Measurements from ENCODE around the gene SYNRG. TPM values are rescaled to one million over a fixed set of nuclear protein-coding genes. Genes with fewer than 3 reads are reported as not detected.
A peak's percentile ranks its signal among the peaks of the same experiment; 100 is the strongest.

The SYNRG gene
- total RNA-seq, 1 experiment from 2014 or later: 40.5 TPM

DNA sequence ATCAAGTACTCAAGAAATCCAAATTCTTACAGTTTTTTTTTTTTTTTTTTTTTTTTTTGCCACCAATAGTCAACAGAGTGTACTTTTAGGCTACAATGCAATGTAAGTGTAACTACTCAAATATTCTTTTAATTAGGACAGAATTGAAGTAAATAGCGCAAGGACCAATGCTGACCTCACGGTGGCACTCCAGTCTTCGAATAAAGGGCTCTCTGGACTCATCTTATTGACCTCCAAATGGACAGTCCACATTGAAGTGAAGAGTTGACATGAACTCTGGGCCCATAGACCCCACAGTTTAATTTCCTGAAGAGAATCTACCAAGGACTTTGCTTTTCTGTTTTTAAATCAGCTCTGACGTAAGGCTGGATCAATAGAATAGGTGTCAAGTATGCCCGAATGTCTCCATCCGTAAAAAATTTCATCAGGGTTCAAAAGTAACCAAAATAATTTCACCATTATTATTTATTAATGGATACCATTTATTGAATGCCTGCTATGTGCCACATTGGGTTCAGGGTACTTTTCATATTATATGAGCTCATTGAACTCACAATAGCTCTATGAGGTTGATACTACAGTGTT is 41.3 kb upstream of the SYNRG start:
- CTCF ChIA-PET: interaction anchor here (0.6 to 2.7 kb wide), 14 partner anchors 12 to 927 kb away, joined by 3 to 17 read pairs (median 4); partner anchors contain the start of gene HNF1B

GRCh38 chr17:37648555-37648954 is 39.3 kb upstream of the SYNRG start:
- H3K4me1 ChIP-seq: peaks cover 27% of the 10 kb centered on the region
- H3K36me3 ChIP-seq (ENCODE audit: control insufficient read depth, insufficient read depth, low read length): no peaks in the 10 kb centered on the region
- CTCF ChIA-PET: interaction anchor here (2.7 kb wide), 1 partner anchor 123 kb away, joined by 12 read pairs; no protein-coding TSS in a partner anchor
- TF ChIP-seq, protein P1, sequence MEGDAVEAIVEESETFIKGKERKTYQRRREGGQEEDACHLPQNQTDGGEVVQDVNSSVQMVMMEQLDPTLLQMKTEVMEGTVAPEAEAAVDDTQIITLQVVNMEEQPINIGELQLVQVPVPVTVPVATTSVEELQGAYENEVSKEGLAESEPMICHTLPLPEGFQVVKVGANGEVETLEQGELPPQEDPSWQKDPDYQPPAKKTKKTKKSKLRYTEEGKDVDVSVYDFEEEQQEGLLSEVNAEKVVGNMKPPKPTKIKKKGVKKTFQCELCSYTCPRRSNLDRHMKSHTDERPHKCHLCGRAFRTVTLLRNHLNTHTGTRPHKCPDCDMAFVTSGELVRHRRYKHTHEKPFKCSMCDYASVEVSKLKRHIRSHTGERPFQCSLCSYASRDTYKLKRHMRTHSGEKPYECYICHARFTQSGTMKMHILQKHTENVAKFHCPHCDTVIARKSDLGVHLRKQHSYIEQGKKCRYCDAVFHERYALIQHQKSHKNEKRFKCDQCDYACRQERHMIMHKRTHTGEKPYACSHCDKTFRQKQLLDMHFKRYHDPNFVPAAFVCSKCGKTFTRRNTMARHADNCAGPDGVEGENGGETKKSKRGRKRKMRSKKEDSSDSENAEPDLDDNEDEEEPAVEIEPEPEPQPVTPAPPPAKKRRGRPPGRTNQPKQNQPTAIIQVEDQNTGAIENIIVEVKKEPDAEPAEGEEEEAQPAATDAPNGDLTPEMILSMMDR (IDR thresholded peaks at IDR 0.05; ENCODE audit: insufficient read depth in 1 of 2, low read depth in 1 of 2, low read length in 1 of 2, severe bottlenecking in 1 of 2, unreplicated experiment in 1 of 2): no peak
- H3K9me3 ChIP-seq: no peaks in the 10 kb centered on the region
- Mint-ChIP-seq H3K9me3 (ENCODE audit: unreplicated experiment) (no peaks in the 10 kb centered on the region), H3K27ac (ENCODE audit: unreplicated experiment) (no peak overlapping the region), H3K36me3 (ENCODE audit: insufficient read depth, unreplicated experiment) (no peaks in the 10 kb centered on the region), H3K4me3 (ENCODE audit: unreplicated experiment) (no peak overlapping the region), H3K27me3 (ENCODE audit: insufficient read depth, unreplicated experiment) (no peaks in the 10 kb centered on the region), H3K4me1 (ENCODE audit: low read depth, unreplicated experiment) (peaks cover 30% of the 10 kb centered on the region)
- BruUV-seq (replicated peaks): no TSS peak
- POLR2A ChIA-PET: no interaction called here
- intact Hi-C loops (cut with micrococcal nuclease; ENCODE audit: unreplicated experiment): no loop called here
- no peaks in the 10 kb centered on the region for H3K27me3 ChIP-seq (replicated peaks; ENCODE audit: control insufficient read depth, insufficient read depth, low read length)
- no peak overlapping the region for H3K4me3 ChIP-seq (ENCODE audit: low read depth, low read length)
- no peak for DNase-seq

More for the DNA sequence above, 41.3 kb upstream of the SYNRG start:
- H3K27me3 Mint-ChIP-seq (ENCODE audit: insufficient read depth, unreplicated experiment): no peaks in the 10 kb centered on the region
- peaks cover 14% of the 10 kb centered on the region for H3K4me1 Mint-ChIP-seq (ENCODE audit: low read depth, unreplicated experiment)
- no TSS peak for BruUV-seq (replicated peaks)
- no peaks in the 10 kb centered on the region for H3K27me3 ChIP-seq (replicated peaks; ENCODE audit: control insufficient read depth, insufficient read depth, low read length)
- intact Hi-C loops (cut with micrococcal nuclease; ENCODE audit: unreplicated experiment): loop anchor here (1.0 to 5.0 kb wide), 4 partner anchors 57 to 166 kb away; no protein-coding TSS in a partner anchor
- H3K27ac Mint-ChIP-seq (ENCODE audit: unreplicated experiment): no peak overlapping the region
- H3K36me3 ChIP-seq (ENCODE audit: control insufficient read depth, insufficient read depth, low read length): no peaks in the 10 kb centered on the region
- peak; percentile 64 to 66 for DNase-seq
- no peaks in the 10 kb centered on the region for H3K9me3 ChIP-seq
- peaks cover 13% of the 10 kb centered on the region for H3K4me1 ChIP-seq
- no peak overlapping the region for H3K4me3 Mint-ChIP-seq (ENCODE audit: unreplicated experiment)
- H3K9me3 Mint-ChIP-seq (ENCODE audit: unreplicated experiment): no peaks in the 10 kb centered on the region
- no peak overlapping the region for H3K4me3 ChIP-seq (ENCODE audit: low read depth, low read length)
- H3K36me3 Mint-ChIP-seq (ENCODE audit: insufficient read depth, unreplicated experiment): no peaks in the 10 kb centered on the region
- TF ChIP-seq, protein P1 (IDR thresholded peaks at IDR 0.05; ENCODE audit: insufficient read depth in 1 of 2, low read depth in 1 of 2, low read length in 1 of 2, severe bottlenecking in 1 of 2, unreplicated experiment in 1 of 2): peak; percentile 70 to 71
- POLR2A ChIA-PET: interaction anchor here (0.6 to 0.9 kb wide), 3 partner anchors 58 to 94 kb away, joined by 5 to 11 read pairs (median 10); partner anchors contain the start of gene HNF1B

- no peaks in the 10 kb centered on the region for H3K27me3 Mint-ChIP-seq (ENCODE audit: insufficient read depth, unreplicated experiment)
- no peak overlapping the region for H3K4me3 Mint-ChIP-seq (ENCODE audit: unreplicated experiment)
- H3K9me3 Mint-ChIP-seq (ENCODE audit: unreplicated experiment): no peaks in the 10 kb centered on the region
- CTCF ChIA-PET: interaction anchor here (2.7 kb wide), 1 partner anchor 123 kb away, joined by 12 read pairs; no protein-coding TSS in a partner anchor
- H3K36me3 Mint-ChIP-seq (ENCODE audit: insufficient read depth, unreplicated experiment): peaks cover 5% of the 10 kb centered on the region
- POLR2A ChIA-PET: no interaction called here
- DNase-seq: no peak
- no peak overlapping the region for H3K27ac Mint-ChIP-seq (ENCODE audit: unreplicated experiment)
- H3K9me3 ChIP-seq: no peaks in the 10 kb centered on the region
- H3K4me3 ChIP-seq (ENCODE audit: low read depth, low read length): no peak overlapping the region
- TF ChIP-seq, protein P1 (IDR thresholded peaks at IDR 0.05; ENCODE audit: insufficient read depth in 1 of 2, low read depth in 1 of 2, low read length in 1 of 2, severe bottlenecking in 1 of 2, unreplicated experiment in 1 of 2): no peak
- H3K4me1 Mint-ChIP-seq (ENCODE audit: low read depth, unreplicated experiment): peaks cover 31% of the 10 kb centered on the region
- no peaks in the 10 kb centered on the region for H3K27me3 ChIP-seq (replicated peaks; ENCODE audit: control insufficient read depth, insufficient read depth, low read length)
- BruUV-seq (replicated peaks): no TSS peak
- intact Hi-C loops (cut with micrococcal nuclease; ENCODE audit: unreplicated experiment): no loop called here
- H3K4me1 ChIP-seq: peaks cover 27% of the 10 kb centered on the region
- no peaks in the 10 kb centered on the region for H3K36me3 ChIP-seq (ENCODE audit: control insufficient read depth, insufficient read depth, low read length)
These were observed 38.6 kb upstream of the SYNRG start for GRCh38 chr17:37647856-37648255.

All from Caco-2 (cell line).